Suppressor macrophage treated with lipopolysaccharide for 4 hours (primary cell): ENCODE measurements around the gene DSCAM.

Source experiments
- DNase-seq: peaks from one replicate; pipeline ENCODE4 v3.0.0-alpha.2; 2020

The DSCAM gene

DNA sequence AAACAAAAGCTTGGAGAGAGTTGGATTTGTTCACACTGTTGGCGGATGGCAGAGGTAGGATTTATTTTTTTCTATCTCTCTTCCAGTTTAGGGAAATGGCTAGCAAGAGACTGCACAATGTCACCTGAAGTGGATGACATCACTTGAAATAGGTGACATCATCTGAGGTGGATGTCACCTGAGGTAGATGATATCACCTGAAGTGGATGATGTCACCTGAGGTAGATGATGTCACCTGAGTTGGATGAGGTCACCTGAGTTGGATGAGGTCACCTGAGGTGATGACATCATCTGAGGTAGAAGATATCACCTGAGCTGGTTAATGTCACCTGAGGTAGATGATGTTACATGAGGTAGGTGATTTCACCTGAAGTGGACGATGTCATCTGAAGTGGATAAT is 413.4 kb downstream of the DSCAM start:
- DNase-seq: no peak

GRCh38 chr21:40425981-40426380 is 421.0 kb downstream of the DSCAM start:
- no peak for DNase-seq

DNA sequence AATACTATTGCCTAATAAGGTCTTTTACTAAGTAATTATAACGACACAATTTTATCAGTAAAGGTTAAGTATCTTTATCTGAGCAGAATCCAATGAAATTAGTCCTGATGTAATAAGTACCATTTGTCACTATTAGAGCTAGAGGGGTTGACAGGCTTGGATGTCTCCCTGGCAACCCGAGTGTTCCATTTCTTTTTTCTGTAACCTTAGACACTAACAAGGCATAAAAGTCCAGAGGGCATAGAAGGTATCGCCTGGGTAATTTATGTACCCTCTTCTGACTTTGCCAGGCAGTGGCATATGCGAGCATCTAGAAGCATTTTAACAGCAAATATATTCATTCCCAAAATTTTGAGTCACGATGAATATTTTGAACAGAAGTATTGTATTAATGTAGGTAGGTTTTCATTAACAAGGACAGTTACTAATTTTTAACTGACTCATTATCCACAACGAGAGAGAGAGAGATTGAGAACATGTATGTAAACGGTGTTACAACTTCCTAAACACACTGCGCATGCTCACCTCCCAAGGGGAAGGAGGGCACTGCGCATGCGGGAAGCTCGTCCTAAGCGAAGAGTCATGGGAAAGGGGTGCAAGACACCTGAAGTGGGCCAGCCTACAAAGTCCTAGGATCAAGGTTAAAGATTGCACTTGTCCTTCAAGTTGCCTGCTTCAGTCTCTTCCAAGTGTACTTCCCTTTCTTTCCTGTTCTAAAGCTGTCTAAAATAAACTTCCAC is 423.9 kb downstream of the DSCAM start:
- no peak for DNase-seq

- no peak for DNase-seq
These were observed 425.8 kb downstream of the DSCAM start for GRCh38 chr21:40421121-40421520.

DNA sequence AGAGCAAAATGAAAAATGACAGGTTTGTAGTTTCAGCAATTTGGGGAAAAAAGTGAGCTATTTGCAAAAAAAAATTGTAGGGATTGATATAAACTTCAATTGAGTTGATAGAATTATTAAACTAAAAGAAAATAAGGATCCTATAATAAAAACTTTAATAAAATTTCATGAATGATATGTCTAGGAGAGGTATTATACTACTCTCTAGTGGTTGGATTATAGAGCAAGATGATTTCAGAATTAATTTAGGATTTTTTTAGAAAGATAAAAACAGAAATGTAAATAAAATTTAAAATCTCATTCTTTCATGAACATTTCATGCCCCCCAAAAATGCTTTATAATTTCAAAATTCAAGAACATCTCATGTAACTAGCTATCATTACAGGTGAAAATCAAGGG is 430.4 kb downstream of the DSCAM start:
- DNase-seq: no peak

- DNase-seq: no peak
These were observed 438.4 kb downstream of the DSCAM start for GRCh38 chr21:40408561-40408960.

DNA sequence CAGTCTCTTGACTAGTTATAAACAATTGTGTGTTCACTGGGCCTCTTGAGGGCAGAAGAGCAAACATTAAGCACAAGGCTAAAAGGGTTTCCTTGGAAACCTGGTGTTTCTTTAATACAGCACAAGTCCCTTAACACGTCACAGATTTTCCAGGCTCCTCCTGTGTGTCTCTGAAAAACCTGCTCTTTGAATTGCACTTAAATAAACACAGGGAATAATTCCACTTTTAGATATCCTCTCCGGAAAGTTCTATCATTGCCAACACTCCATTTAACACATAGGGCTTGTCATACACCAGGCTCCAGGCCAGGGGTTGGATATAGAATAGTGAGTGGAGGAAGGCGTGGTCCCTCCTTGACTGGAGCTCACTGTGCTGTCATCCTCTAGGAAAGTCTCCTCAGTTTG is 442.6 kb downstream of the DSCAM start:
- DNase-seq: no peak

DNA sequence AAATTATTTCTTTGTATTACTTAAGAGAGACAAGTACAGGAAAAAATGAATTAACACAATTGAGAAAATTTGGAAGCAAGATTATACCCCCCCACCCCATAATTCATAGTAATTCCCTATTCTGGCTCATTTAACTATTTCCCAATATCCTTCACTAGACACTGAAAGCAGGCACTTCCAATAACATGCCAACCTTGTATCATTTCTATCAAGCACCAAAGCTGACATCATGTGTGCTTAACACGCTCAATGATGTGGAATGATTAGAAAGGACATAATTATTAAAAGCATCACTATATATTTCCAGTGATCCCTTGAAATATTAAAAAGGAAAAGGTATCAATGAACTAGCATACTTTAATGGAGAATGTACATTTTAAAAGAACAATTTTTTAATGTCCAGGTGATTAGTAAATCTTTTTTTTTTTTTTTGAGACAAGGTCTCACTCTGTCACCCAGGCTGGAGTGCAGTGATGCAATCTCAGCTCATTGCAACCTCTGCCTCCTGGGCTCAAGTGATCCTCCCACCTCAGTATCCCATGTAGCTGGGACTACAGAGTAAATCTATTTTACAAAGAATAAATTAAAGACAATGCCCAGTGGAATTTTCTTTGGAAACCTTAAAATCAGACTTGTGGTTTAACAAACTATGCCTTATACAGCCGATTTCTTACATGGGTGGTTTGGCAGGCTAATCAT is 443.9 kb downstream of the DSCAM start:
- no peak for DNase-seq

DNA sequence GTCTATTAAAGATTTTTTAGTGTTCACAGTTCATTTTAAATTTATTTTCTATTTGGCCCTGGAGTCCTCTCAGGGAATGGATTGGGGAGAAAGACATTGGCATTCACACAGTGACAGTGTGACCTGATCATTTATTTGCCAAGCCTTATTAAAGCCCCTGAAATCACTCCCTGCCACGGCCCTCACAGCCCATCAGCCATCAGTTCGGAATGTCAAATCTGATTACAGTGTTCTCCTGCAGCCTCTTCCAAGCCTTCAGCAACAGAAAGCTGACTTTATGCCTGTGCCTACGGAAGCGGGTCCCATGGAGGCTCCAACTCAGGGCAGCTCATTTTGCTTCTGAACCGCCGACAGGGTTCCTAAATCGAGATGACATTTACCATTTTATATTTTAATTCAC is 451.2 kb downstream of the DSCAM start:
- no peak for DNase-seq

- DNase-seq: no peak
These were observed 453.9 kb downstream of the DSCAM start for GRCh38 chr21:40393066-40393465.

DNA sequence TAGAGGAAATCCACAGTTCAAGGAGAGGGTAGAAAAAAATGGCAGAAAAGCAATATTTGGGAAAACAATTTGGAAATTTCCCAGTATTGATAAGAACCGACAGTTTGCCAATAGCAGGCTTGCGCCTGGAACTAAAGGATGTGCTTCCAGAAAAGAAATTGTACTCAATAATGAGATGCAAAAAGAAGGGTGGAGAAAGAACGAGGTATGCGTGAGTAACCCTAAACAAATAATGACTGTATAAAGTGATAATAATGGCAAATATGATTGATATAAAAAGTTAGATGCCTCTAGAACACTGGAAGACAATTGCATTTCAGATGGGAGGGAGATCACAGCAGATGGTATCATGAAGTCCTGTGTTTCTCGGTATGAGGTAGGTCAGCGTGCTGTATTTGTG is 458.9 kb downstream of the DSCAM start:
- DNase-seq: no peak

GRCh38 chr21:40386981-40387747 is 459.8 kb downstream of the DSCAM start:
- DNase-seq: no peak

DNA sequence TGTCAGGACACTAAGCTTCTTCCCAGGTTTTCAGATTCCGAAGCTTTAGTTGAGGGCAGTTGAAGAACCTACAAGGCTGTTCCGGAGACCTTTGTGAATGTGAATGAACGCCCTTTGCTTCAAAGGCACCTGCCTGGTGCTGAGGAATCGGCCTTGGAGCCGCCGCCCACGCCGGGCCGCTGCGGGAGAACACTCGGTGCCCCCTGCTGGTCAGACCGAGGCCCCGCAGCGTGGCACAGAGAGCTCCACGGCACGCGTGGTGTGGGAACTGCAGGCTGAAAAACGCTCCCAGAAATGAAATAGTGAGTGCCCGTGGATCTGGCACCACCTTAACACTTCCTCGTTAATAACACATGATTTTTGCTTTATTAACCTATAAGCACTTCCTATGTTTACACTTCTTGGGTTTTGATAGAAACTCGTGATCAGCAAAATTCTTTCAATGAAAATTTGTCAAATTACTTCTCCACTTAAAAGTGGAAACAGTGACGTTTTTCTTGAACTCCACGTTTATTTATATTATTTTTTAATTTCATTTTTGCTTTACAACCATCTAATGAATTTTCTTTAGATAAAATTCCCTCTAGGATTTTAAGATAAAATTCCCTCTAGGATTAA is 460.6 kb downstream of the DSCAM start:
- DNase-seq: peak; percentile 71

DNA sequence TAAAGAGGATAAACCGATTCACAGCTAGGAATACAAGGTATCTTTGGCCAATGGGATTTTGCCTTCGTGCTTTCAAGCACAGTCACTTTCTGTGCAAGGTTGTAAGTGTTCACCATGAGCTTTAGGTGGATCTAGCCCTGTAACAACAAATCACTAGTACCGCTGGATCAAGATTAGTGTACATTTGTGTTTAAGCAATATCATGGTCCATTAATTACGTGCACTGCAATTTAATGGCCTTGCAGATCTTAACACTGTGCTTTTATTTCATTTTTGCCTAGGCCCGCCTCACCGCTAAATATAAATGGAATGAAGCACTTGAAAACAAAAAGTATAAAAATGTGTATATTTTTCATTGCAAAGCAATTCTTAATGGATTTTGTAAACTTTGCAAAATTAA is 461.1 kb downstream of the DSCAM start:
- DNase-seq: no peak

DNA sequence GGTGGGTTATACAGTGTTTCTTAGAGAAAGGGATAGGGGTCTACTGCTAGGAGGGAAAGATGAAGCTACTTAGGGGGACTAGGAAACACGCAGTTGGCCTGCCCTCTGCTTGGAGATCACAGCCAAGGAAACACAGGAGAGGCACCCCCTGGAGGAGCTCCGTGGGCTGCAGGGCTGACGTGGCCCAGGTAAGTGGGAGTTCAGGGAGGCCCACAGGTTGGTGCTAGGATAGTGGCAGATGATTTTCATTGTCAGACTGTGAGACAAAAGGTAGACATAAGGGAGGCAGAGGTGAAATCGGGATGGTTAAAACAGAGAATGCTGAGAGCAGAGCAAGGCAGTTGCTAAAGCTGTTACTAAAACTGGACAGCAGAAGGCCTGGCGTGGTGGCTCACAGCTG is 463.0 kb downstream of the DSCAM start:
- DNase-seq: no peak

DNA sequence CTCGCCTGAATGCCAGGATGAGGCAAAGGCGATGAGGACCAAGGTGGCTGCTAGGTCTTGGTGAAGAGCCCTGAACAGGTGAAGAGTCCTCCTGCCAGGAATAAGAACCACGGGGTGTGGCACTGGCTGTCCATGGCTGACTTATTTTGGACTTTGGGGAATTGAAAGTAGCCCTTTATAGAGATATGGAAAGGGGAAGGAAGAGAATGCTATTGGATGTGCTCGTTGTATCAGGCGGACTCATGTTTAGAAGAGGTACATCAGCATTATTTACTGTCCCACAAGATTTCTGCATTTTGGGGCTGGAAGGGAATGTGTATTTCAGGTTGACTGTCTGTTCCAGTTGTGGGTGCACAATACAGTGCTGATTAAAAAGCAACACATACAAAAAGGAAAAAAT is 465.8 kb downstream of the DSCAM start:
- DNase-seq: no peak

DNA sequence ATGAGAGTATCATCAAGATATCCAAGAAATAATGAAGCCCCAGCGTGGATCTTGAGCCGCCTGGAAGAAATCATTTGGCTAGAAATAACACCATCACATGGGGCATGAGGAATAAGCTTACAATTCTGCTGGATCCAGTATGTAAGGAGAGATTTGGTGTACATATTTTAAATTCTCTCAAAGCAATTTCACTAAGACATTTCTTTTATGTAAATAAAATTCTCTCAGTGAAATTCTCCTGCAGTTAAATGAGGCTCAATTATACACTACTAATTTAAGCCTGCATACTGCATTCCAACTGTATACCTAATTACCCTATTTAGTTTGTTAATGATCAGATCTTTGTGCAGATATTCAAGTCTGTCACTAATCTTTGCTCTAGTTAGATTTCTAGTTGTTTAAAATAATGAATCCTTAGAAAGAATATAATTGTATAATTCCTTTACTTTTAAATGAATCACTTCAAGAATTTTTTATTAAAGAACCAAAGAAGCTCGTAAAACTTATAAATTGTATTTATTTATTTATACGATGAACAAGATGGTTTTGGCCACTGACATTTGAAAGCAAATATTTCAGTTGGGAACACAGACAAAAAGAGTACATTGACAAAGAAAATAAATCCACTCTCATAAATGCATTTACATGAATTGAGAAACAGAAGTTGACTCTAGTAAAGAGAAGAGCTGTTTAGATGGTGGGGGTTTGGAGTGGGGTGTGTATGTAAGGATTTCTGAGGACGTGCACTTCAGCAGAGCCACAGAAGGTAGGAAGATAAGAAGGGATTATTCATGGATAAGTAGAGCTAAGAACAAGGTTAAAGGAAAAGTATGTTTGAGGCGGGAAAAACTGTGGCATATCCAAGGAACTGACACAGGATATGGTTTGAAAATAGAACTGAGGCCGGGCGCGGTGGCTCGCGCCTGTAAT is 466.8 kb downstream of the DSCAM start:
- no peak for DNase-seq

DNA sequence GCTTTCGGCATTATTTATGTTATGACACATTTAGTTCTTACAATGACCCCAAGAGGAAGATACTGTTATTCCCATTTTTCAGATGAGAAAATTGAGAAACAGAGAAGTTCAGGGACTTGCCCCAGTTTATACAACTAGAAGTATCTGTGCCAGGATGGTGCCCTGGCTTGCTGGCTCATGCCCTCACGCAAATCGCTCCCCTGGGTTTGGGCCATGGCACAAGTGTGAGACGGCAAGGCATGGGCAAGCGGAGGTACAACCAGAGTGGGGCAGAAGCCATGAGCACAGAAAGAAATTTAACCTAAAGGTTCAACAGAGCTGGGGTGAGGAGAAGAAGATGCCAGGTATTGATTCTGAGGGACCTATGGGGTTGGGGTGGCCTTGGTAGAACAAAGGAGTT is 469.8 kb downstream of the DSCAM start:
- no peak for DNase-seq

DNA sequence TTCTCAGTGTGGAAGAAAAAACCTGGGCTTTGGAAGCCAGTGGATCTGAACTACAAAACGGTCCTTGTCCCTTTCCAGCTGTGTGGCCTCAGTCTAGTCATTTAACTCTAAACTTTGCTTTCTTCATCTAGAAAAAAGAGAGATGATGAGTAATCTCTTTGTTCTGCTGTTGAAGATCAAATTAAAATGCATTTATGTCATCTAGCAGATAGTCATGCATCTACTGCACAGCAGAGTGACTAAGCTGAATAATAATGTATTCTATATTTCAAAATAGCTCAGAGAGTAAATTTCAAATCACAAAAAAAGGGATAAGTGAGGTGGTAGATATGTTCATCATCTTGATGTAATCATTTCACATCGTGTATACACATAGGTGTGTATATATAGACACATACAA is 473.2 kb downstream of the DSCAM start:
- DNase-seq: no peak

- DNase-seq: no peak
These were observed 474.5 kb downstream of the DSCAM start for GRCh38 chr21:40372506-40372905.

DNA sequence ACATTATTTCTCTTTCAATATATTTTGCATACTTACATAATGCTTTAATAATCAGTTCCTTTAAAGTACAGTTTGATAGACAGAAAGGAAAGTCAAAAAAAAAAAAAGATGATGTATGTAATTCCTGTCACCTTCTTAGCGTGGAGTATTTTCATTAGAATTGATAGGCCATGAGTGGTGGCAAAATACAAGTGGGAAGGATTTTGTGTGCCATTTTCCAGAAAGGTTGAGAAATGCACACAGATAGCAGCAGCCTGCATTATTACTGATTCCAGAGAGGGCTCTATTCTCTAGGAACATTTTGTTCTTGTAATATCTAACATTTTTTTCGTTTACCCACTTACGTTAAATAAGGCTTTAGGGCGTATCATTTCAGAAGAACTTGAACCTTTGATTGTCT is 475.6 kb downstream of the DSCAM start:
- DNase-seq: no peak

DNA sequence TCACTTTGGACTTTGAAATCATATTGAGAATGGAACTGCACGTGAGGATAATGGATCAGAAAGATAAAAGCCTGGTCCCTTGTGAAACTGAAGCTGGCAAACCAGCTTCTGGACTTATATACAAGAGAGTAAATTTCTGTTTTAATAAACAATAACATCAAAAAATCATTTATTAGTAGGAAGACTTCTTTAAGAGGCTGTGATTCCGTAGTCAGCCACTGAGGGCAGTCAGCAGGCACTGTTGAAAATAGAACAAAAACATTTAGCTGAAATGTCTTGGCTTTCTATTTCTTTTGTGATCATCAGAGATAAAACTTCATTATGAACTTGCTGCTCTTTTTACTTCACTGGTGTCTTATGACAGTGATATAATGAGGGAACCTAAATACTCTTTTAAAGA is 490.3 kb downstream of the DSCAM start:
- no peak for DNase-seq
